K562 (cell line): ENCODE data around the gene TRDN. TPM values are rescaled to one million over a fixed set of nuclear protein-coding genes. Genes with fewer than 3 reads are reported as not detected.
"Not testable (repeated sequence)": the region's sequence is repeated elsewhere in the genome, so short reads cannot be mapped to it uniquely, and the experiment has no call there.

Experiments
- ATAC-seq: fragments of 200-7000 bp; cut with Tn5 transposase; 3 replicates; pipeline ENCODE4 v1.9.1; 2020; ENCODE audit warnings: moderate library complexity
- BruUV-seq: library from RNA; stranded (reverse); fragments of 400-500 nt; replicated peaks from 2 replicates; lab custom pipeline; 2021; lab: Mats Ljungman, UMichigan
- CTCF ChIA-PET: fragments of 300-600 bp; formaldehyde crosslinking; extraction: SDS; loops from one replicate; lab custom pipeline; 2021; ENCODE audit warnings: low intra/inter-chr PET ratio; lab: Yijun Ruan, JAX
- POLR2A ChIA-PET: fragments of 300-600, 350-650 bp; sonication (Branson Sonifier 250); formaldehyde crosslinking; extraction: SDS; loops from one replicate; lab custom pipeline; 2021; ENCODE audit warnings: antibody characterized with exemption, inconsistent platforms; lab: Yijun Ruan, JAX
- DNase-seq, 4 experiments: peaks; one replicate each; pipeline versions ENCODE4 v3.0.0 to v3.0.0-alpha.2; 2011 to 2018; ENCODE audit warnings: low spot score in 3 of 4, mixed read lengths in 3 of 4; ENCODE audit errors: extremely low read depth in 1 of 4
- FAIRE-seq: peaks from 2 replicates; lab custom pipeline; 2011; peaks lifted over from hg19 to GRCh38; lab: Jason Lieb, UNC
- H2AFZ ChIP-seq: 2 replicates; pipeline ENCODE4 v1.6.0; 2011; ENCODE audit warnings: low read depth, low read length, control low read depth, inconsistent platforms
- H3K27ac ChIP-seq: fragments of 200-600 bp; 3 replicates; pipeline ENCODE4 v1.8.0; 2011; ENCODE audit warnings: low read depth, mild to moderate bottlenecking, control low read depth, inconsistent platforms, low read length, moderate library complexity, mixed read lengths; ENCODE audit errors: extremely low read depth
- H3K27me3 ChIP-seq, 2 experiments: fragments of 300-600 bp in 1 of 2; 2 replicates in 1 of 2; 3 replicates in 1 of 2; pipeline versions ENCODE4 v1.6.0 to v1.8.0; 2011; ENCODE audit warnings: inconsistent platforms in 2 of 2, low read length in 2 of 2, mild to moderate bottlenecking in 1 of 2, mixed read lengths in 1 of 2, moderate library complexity in 1 of 2; ENCODE audit not compliant: control insufficient read depth in 2 of 2, insufficient read depth in 2 of 2
- H3K36me3 ChIP-seq: fragments of 300-600 bp; 3 replicates; pipeline ENCODE4 v1.8.0; 2011; ENCODE audit warnings: mild to moderate bottlenecking, low read length, inconsistent platforms; ENCODE audit not compliant: control insufficient read depth, insufficient read depth
- H3K4me1 ChIP-seq, 2 experiments: fragments of 200-600 bp in 1 of 2; replicated peaks in 1 of 2; 2 replicates in 1 of 2; 3 replicates in 1 of 2; pipeline versions ENCODE4 v1.5.1 to v1.8.0; 2011; ENCODE audit warnings: inconsistent platforms in 2 of 2, low read length in 2 of 2, mild to moderate bottlenecking in 1 of 2, mixed read lengths in 1 of 2, moderate library complexity in 1 of 2; ENCODE audit not compliant: control insufficient read depth in 2 of 2, insufficient read depth in 2 of 2
- H3K4me2 ChIP-seq: 2 replicates; pipeline ENCODE4 v1.6.1; 2011; ENCODE audit warnings: low read length, control low read depth, inconsistent platforms, mixed read lengths; ENCODE audit not compliant: insufficient read depth
- H3K4me3 ChIP-seq: fragments of 200-600 bp; sonication (generic), shearing (Covaris generic); 2 replicates; pipeline ENCODE4 v1.5.1; 2016; ENCODE audit warnings: control low read depth, inconsistent platforms
- H3K79me2 ChIP-seq: fragments of 200-600 bp; 3 replicates; pipeline ENCODE4 v1.8.0; 2011; ENCODE audit warnings: low read length, inconsistent platforms; ENCODE audit not compliant: control insufficient read depth, insufficient read depth
- H3K9ac ChIP-seq, 2 experiments: 2 replicates each; pipeline versions ENCODE4 v1.6.0 to v1.6.1; 2011; ENCODE audit warnings: low read depth in 2 of 2, low read length in 2 of 2, control low read depth in 1 of 2, inconsistent platforms in 1 of 2, mild to moderate bottlenecking in 1 of 2, mixed read lengths in 1 of 2; ENCODE audit not compliant: insufficient read depth in 1 of 2
- H3K9me1 ChIP-seq: one replicate; pipeline ENCODE4 v1.6.0; 2011; ENCODE audit warnings: inconsistent platforms, mild to moderate bottlenecking, low read length, moderate library complexity; ENCODE audit not compliant: control insufficient read depth, insufficient read depth
- H3K9me3 ChIP-seq: replicated peaks from 2 replicates; pipeline ENCODE4 v1.5.1; 2011; ENCODE audit warnings: low read depth, low read length, inconsistent platforms; ENCODE audit not compliant: control insufficient read depth, insufficient read depth
- H4K20me1 ChIP-seq: replicated peaks from 2 replicates; pipeline ENCODE4 v1.6.1; 2011; ENCODE audit warnings: low read length, inconsistent platforms, mixed read lengths; ENCODE audit not compliant: control insufficient read depth, insufficient read depth
- BRF1 ChIP-seq: IDR thresholded peaks from 3 replicates; pipeline ENCODE4 v1.6.1; 2011; ENCODE audit warnings: borderline replicate concordance, mild to moderate bottlenecking; ENCODE audit not compliant: insufficient read length; ENCODE audit errors: extremely low read depth
- C11orf30 ChIP-seq: fragments of 450-650 bp; IDR thresholded peaks from 2 replicates; pipeline ENCODE4 v1.6.1; 2016; ENCODE audit warnings: low read depth, mild to moderate bottlenecking
- CBX8 ChIP-seq: fragments of 200-600 bp; sonication (generic); IDR thresholded peaks from 2 replicates; pipeline ENCODE4 v1.6.1; 2012; ENCODE audit warnings: borderline replicate concordance, mixed run types, low read depth, mild to moderate bottlenecking, moderate library complexity, mixed read lengths, low read length, control low read depth, inconsistent platforms; ENCODE audit not compliant: poor library complexity, severe bottlenecking; ENCODE audit errors: extremely low read depth
- HMG20B ChIP-seq: fragments of 250-450 bp; sonication (Bioruptor Pico); IDR thresholded peaks from 2 replicates; pipeline ENCODE4 v1.5.0; 2021; ENCODE audit warnings: mild to moderate bottlenecking
- PHF21A ChIP-seq: fragments of 450-650 bp; IDR thresholded peaks from 2 replicates; pipeline ENCODE4 v1.6.1; 2017; ENCODE audit warnings: low read depth, borderline replicate concordance
- POLR3A ChIP-seq: IDR thresholded peaks from 2 replicates; pipeline ENCODE4 v1.6.1; 2011; ENCODE audit warnings: borderline replicate concordance, mild to moderate bottlenecking, moderate library complexity; ENCODE audit not compliant: insufficient read length, insufficient read depth; ENCODE audit errors: extremely low read depth
- RAD51 ChIP-seq: fragments of 450-650 bp; IDR thresholded peaks from 2 replicates; pipeline ENCODE4 v1.7.1; 2016; ENCODE audit warnings: low read depth, mild to moderate bottlenecking, borderline replicate concordance
- RBM25 ChIP-seq: fragments of 200-400 bp; formaldehyde crosslinking; IDR thresholded peaks from 2 replicates; pipeline ENCODE4 v1.6.1; 2018; ENCODE audit warnings: low read length, low read depth, moderate library complexity; ENCODE audit not compliant: severe bottlenecking
- ZNF146 ChIP-seq: IDR thresholded peaks from one replicate; pipeline ENCODE4 v1.6.1; 2018; ENCODE audit warnings: missing compliant biosample characterization; ENCODE audit not compliant: unreplicated experiment
- ZNF263 ChIP-seq: sonication (generic); formaldehyde crosslinking; IDR thresholded peaks from 2 replicates; pipeline ENCODE4 v1.8.0; 2022; ENCODE audit warnings: mild to moderate bottlenecking, missing genetic modification reagents, borderline replicate concordance
- WGBS: fragments of 100-300 bp; shearing (Covaris generic); methylation state at CpG from one replicate; pipeline ENCODE4 v1.1.6; 2016; ENCODE audit warnings: low coverage, mixed read lengths; ENCODE audit not compliant: insufficient coverage; ENCODE audit errors: missing lambda C conversion rate; 5-methylcytosine and 5-hydroxymethylcytosine counted together
- in situ Hi-C: fragments of 300-500 bp; cut with MboI; formaldehyde crosslinking; loops from 4 replicates; pipeline ENCODE4 v1.15.0; 2018; ENCODE audit warnings: inconsistent platforms, mixed read lengths
- intact Hi-C: fragments of 100-400 bp; cut with micrococcal nuclease; formaldehyde crosslinking; loops from 2 replicates; pipeline ENCODE4 v1.14.2; 2022
- polyA plus RNA-seq, 8 experiments: library from polyadenylated mRNA; depleted of rRNA in 4 of 8; stranded (reverse) in 5 of 8; unstranded in 3 of 8; fragments of >200 nt; fragmentation: Nextera tagmentation in 2 of 8; fragmentation: Illumina TruSeq in 1 of 8; extraction: Ambion mirVana in 2 of 8; extraction: Trizol in 1 of 8; gene quantifications; 2 replicates each; pipeline versions ENCODE4 v1.2.1 to v1.2.3, GENCODE V29; 2011 to 2014; ENCODE audit warnings: inconsistent platforms in 1 of 8, missing spikeins in 1 of 8
- total RNA-seq, 7 experiments: library from RNA; depleted of rRNA in 6 of 7; stranded (reverse); fragments of >200 nt in 6 of 7; fragmentation: Illumina TruSeq in 2 of 7; extraction: Trizol in 2 of 7; gene quantifications; 2 replicates each; pipeline versions ENCODE4 v1.2.1 to v1.2.3, GENCODE V29; 2011 to 2021; ENCODE audit warnings: low replicate concordance in 1 of 7
- TF ChIP-seq, protein P1 (sequence below), 2 experiments: fragments of 450-650 bp in 1 of 2; sonication (generic) in 1 of 2; formaldehyde crosslinking; conservative IDR thresholded peaks; 2 replicates each; pipeline versions ENCODE4 v1.4.0 to v1.8.1; 2020 to 2022; ENCODE audit warnings: mild to moderate bottlenecking in 1 of 2, missing genetic modification reagents in 1 of 2

The TRDN gene
- total and polyA plus RNA-seq, 9 of the 15 experiments (the other 6 are each of a cell fraction or from before 2014, with no cell fraction given), result 0.05 to 0.50 (median 0.16) TPM

DNA sequence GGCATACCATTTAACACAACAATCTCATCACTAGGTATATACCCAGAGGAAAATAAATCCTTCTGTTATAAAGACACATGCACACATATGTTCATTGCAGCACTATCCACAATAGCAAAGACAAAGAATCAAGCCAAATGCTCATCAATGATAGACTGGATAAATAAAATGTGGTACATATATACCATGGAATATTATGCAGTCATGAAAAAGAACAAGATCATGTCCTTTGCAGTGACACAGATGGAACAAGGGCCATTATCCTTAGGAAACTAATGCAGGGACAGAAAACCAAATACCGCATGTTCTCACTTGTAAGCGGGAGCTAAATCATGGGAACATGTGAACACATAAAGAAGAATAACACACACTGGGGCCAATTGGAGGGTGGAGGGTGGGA, 322.3 kb downstream of the TRDN start:
- whole genome bisulfite sequencing, result 68% methylated on average over 2 of the region's 2 CpGs
- H3K27ac ChIP-seq, DNase-seq, H3K4me2 ChIP-seq, H3K9me3 ChIP-seq, H3K9ac ChIP-seq, POLR2A ChIA-PET, H3K9me1 ChIP-seq, H3K27me3 ChIP-seq, FAIRE-seq, ATAC-seq, H3K4me3 ChIP-seq, H4K20me1 ChIP-seq, H3K79me2 ChIP-seq, H3K4me1 ChIP-seq, H2AFZ ChIP-seq, H3K36me3 ChIP-seq, BruUV-seq, CTCF ChIA-PET: not testable (repeated sequence)
- in situ Hi-C loops, result loop anchor here (25.0 kb wide), 1 partner anchor 577 kb away; no protein-coding TSS in a partner anchor
- intact Hi-C loops, result loop anchor here (10.0 kb wide), 1 partner anchor 180 kb away; no protein-coding TSS in a partner anchor
- TF ChIP-seq ZNF146 (peak; percentile 80), RBM25 (peak; percentile 10)

DNA sequence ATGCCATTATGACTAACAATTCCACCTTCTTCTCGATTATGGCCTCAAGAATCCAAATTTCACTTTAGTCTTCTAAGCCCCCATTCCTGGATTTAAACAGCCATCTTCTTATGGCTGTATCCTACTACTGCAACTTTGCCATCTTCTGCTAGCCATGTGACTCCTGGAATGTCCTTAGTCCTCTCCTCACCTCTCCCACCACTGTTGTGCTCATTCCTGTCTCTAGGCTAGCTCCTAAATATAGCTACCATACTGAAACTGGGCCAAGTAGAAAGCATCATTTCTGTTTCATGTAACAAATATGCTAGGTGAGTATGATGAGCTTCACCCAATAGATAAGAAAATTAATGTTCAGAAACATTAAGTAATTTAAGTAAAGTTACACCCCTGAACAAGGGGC, 327.6 kb downstream of the TRDN start:
- no peak for DNase-seq
- 0 out of 5 replicates have a peak, but pooled peaks cover 0 to 2% of the 10 kb centered on the region in 2 experiments for H3K4me1 ChIP-seq
- WGBS, result 20% methylated on average over 1 of the region's 1 CpG
- H3K36me3 ChIP-seq, result no peaks in the 10 kb centered on the region
- H3K79me2 ChIP-seq, result no peaks in the 10 kb centered on the region
- POLR2A ChIA-PET, result no interaction called here
- no peaks in the 10 kb centered on the region for H3K9me1 ChIP-seq
- no peak overlapping the region for H3K9ac ChIP-seq
- in situ Hi-C loops, result loop anchor here (25.0 kb wide), 1 partner anchor 572 kb away; no protein-coding TSS in a partner anchor
- H3K4me3 ChIP-seq, result no peak overlapping the region
- no peak for ATAC-seq
- H3K4me2 ChIP-seq, result no peak overlapping the region
- H3K27me3 ChIP-seq, result no peaks in the 10 kb centered on the region
- intact Hi-C loops, result no loop called here
- no peak overlapping the region for H3K27ac ChIP-seq
- no peak overlapping the region for H2AFZ ChIP-seq
- FAIRE-seq, result no peak
- TF ChIP-seq HMG20B (no peak), ZNF263 (CRISPR knock-in tag) (no peak), C11orf30 (no peak), BRF1 (no peak), PHF21A (no peak), CBX8 (no peak), RAD51 (no peak), POLR3A (no peak)
- TF ChIP-seq, protein P1, sequence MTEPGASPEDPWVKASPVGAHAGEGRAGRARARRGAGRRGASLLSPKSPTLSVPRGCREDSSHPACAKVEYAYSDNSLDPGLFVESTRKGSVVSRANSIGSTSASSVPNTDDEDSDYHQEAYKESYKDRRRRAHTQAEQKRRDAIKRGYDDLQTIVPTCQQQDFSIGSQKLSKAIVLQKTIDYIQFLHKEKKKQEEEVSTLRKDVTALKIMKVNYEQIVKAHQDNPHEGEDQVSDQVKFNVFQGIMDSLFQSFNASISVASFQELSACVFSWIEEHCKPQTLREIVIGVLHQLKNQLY (CRISPR knock-in tag; conservative IDR thresholded peaks at IDR 0.05), result no peak
- TF ChIP-seq, all 486 proteins: peak for 0
- Histone ChIP-seq H3K9me3 (peaks cover 3% of the 10 kb centered on the region; the same call in 1 of the 2 replicates), H4K20me1 (no peaks in the 10 kb centered on the region)
- no TSS peak for BruUV-seq
- CTCF ChIA-PET, result no interaction called here
